K562 (cell line): Measurements from ENCODE around the gene MC3R. TPM values are rescaled to one million over a fixed set of nuclear protein-coding genes. Genes with fewer than 3 reads are reported as not detected.

ENCODE experiments used
- ATAC-seq: fragments of 200-7000 bp; cut with Tn5 transposase; 3 replicates; pipeline ENCODE4 v1.9.1; 2020; ENCODE audit warnings: moderate library complexity
- BruUV-seq: library from RNA; stranded (reverse); fragments of 400-500 nt; replicated peaks from 2 replicates; lab custom pipeline; 2021; lab: Mats Ljungman, UMichigan
- CTCF ChIA-PET: fragments of 300-600 bp; formaldehyde crosslinking; extraction: SDS; loops from one replicate; lab custom pipeline; 2021; ENCODE audit warnings: low intra/inter-chr PET ratio; lab: Yijun Ruan, JAX
- POLR2A ChIA-PET: fragments of 300-600, 350-650 bp; sonication (Branson Sonifier 250); formaldehyde crosslinking; extraction: SDS; loops from one replicate; lab custom pipeline; 2021; ENCODE audit warnings: antibody characterized with exemption, inconsistent platforms; lab: Yijun Ruan, JAX
- DNase-seq, 4 experiments: peaks; one replicate each; pipeline versions ENCODE4 v3.0.0 to v3.0.0-alpha.2; 2011 to 2018; ENCODE audit warnings: low spot score in 3 of 4, mixed read lengths in 3 of 4; ENCODE audit errors: extremely low read depth in 1 of 4
- FAIRE-seq: peaks from 2 replicates; lab custom pipeline; 2011; peaks lifted over from hg19 to GRCh38; lab: Jason Lieb, UNC
- H2AFZ ChIP-seq: 2 replicates; pipeline ENCODE4 v1.6.0; 2011; ENCODE audit warnings: low read depth, low read length, control low read depth, inconsistent platforms
- H3K27ac ChIP-seq: fragments of 200-600 bp; 3 replicates; pipeline ENCODE4 v1.8.0; 2011; ENCODE audit warnings: low read depth, mild to moderate bottlenecking, control low read depth, inconsistent platforms, low read length, moderate library complexity, mixed read lengths; ENCODE audit errors: extremely low read depth
- H3K27me3 ChIP-seq, 2 experiments: fragments of 300-600 bp in 1 of 2; 2 replicates in 1 of 2; 3 replicates in 1 of 2; pipeline versions ENCODE4 v1.6.0 to v1.8.0; 2011; ENCODE audit warnings: inconsistent platforms in 2 of 2, low read length in 2 of 2, mild to moderate bottlenecking in 1 of 2, mixed read lengths in 1 of 2, moderate library complexity in 1 of 2; ENCODE audit not compliant: control insufficient read depth in 2 of 2, insufficient read depth in 2 of 2
- H3K36me3 ChIP-seq: fragments of 300-600 bp; 3 replicates; pipeline ENCODE4 v1.8.0; 2011; ENCODE audit warnings: mild to moderate bottlenecking, low read length, inconsistent platforms; ENCODE audit not compliant: control insufficient read depth, insufficient read depth
- H3K4me1 ChIP-seq, 2 experiments: fragments of 200-600 bp in 1 of 2; replicated peaks in 1 of 2; 2 replicates in 1 of 2; 3 replicates in 1 of 2; pipeline versions ENCODE4 v1.5.1 to v1.8.0; 2011; ENCODE audit warnings: inconsistent platforms in 2 of 2, low read length in 2 of 2, mild to moderate bottlenecking in 1 of 2, mixed read lengths in 1 of 2, moderate library complexity in 1 of 2; ENCODE audit not compliant: control insufficient read depth in 2 of 2, insufficient read depth in 2 of 2
- H3K4me2 ChIP-seq: 2 replicates; pipeline ENCODE4 v1.6.1; 2011; ENCODE audit warnings: low read length, control low read depth, inconsistent platforms, mixed read lengths; ENCODE audit not compliant: insufficient read depth
- H3K4me3 ChIP-seq: fragments of 200-600 bp; sonication (generic), shearing (Covaris generic); 2 replicates; pipeline ENCODE4 v1.5.1; 2016; ENCODE audit warnings: control low read depth, inconsistent platforms
- H3K79me2 ChIP-seq: fragments of 200-600 bp; 3 replicates; pipeline ENCODE4 v1.8.0; 2011; ENCODE audit warnings: low read length, inconsistent platforms; ENCODE audit not compliant: control insufficient read depth, insufficient read depth
- H3K9ac ChIP-seq, 2 experiments: 2 replicates each; pipeline versions ENCODE4 v1.6.0 to v1.6.1; 2011; ENCODE audit warnings: low read depth in 2 of 2, low read length in 2 of 2, control low read depth in 1 of 2, inconsistent platforms in 1 of 2, mild to moderate bottlenecking in 1 of 2, mixed read lengths in 1 of 2; ENCODE audit not compliant: insufficient read depth in 1 of 2
- H3K9me1 ChIP-seq: one replicate; pipeline ENCODE4 v1.6.0; 2011; ENCODE audit warnings: inconsistent platforms, mild to moderate bottlenecking, low read length, moderate library complexity; ENCODE audit not compliant: control insufficient read depth, insufficient read depth
- H3K9me3 ChIP-seq: replicated peaks from 2 replicates; pipeline ENCODE4 v1.5.1; 2011; ENCODE audit warnings: low read depth, low read length, inconsistent platforms; ENCODE audit not compliant: control insufficient read depth, insufficient read depth
- H4K20me1 ChIP-seq: replicated peaks from 2 replicates; pipeline ENCODE4 v1.6.1; 2011; ENCODE audit warnings: low read length, inconsistent platforms, mixed read lengths; ENCODE audit not compliant: control insufficient read depth, insufficient read depth
- CHD7 ChIP-seq: fragments of 200-600 bp; sonication (generic); IDR thresholded peaks from one replicate; pipeline ENCODE4 v1.6.1; 2012; ENCODE audit warnings: mild to moderate bottlenecking, low read depth, low read length, inconsistent platforms
- E2F5 ChIP-seq: sonication (generic); formaldehyde crosslinking; IDR thresholded peaks from 2 replicates; pipeline ENCODE4 v1.8.0; 2022; ENCODE audit warnings: mild to moderate bottlenecking, missing genetic modification reagents
- MYNN ChIP-seq, 2 experiments: sonication (generic); formaldehyde crosslinking in 1 of 2; IDR thresholded peaks; 2 replicates each; pipeline versions ENCODE4 v1.5.0 to v1.6.1; 2016 to 2020; ENCODE audit warnings: antibody characterized with exemption in 1 of 2, missing genetic modification reagents in 1 of 2
- RBFOX2 ChIP-seq: fragments of 200-400 bp; formaldehyde crosslinking; IDR thresholded peaks from 2 replicates; pipeline ENCODE4 v1.6.1; 2017; ENCODE audit warnings: low read depth, mild to moderate bottlenecking, low read length, moderate library complexity
- ZC3H8 ChIP-seq: fragments of 450-650 bp; IDR thresholded peaks from 2 replicates; pipeline ENCODE4 v1.6.1; 2017
- in situ Hi-C: fragments of 300-500 bp; cut with MboI; formaldehyde crosslinking; loops from 4 replicates; pipeline ENCODE4 v1.15.0; 2018; ENCODE audit warnings: inconsistent platforms, mixed read lengths
- intact Hi-C: fragments of 100-400 bp; cut with micrococcal nuclease; formaldehyde crosslinking; loops from 2 replicates; pipeline ENCODE4 v1.14.2; 2022
- polyA plus RNA-seq, 8 experiments: library from polyadenylated mRNA; depleted of rRNA in 4 of 8; stranded (reverse) in 5 of 8; unstranded in 3 of 8; fragments of >200 nt; fragmentation: Nextera tagmentation in 2 of 8; fragmentation: Illumina TruSeq in 1 of 8; extraction: Ambion mirVana in 2 of 8; extraction: Trizol in 1 of 8; gene quantifications; 2 replicates each; pipeline versions ENCODE4 v1.2.1 to v1.2.3, GENCODE V29; 2011 to 2014; ENCODE audit warnings: inconsistent platforms in 1 of 8, missing spikeins in 1 of 8
- total RNA-seq, 7 experiments: library from RNA; depleted of rRNA in 6 of 7; stranded (reverse); fragments of >200 nt in 6 of 7; fragmentation: Illumina TruSeq in 2 of 7; extraction: Trizol in 2 of 7; gene quantifications; 2 replicates each; pipeline versions ENCODE4 v1.2.1 to v1.2.3, GENCODE V29; 2011 to 2021; ENCODE audit warnings: low replicate concordance in 1 of 7

MC3R gene
- total and polyA plus RNA-seq, 9 of the 15 experiments (the other 6 are each of a cell fraction or from before 2014, with no cell fraction given), result not detected

- ATAC-seq (no peak), FAIRE-seq (no peak), DNase-seq (no peak)
- no peak overlapping the region for H3K9ac ChIP-seq
- no peak overlapping the region for H2AFZ ChIP-seq
- no TSS peak for BruUV-seq
- no peaks in the 10 kb centered on the region for H3K9me1 ChIP-seq
- no peak overlapping the region for H3K4me2 ChIP-seq
- no peaks in the 10 kb centered on the region for H4K20me1 ChIP-seq
- no peaks in the 10 kb centered on the region for H3K79me2 ChIP-seq
- H3K4me1 ChIP-seq, result no peaks in the 10 kb centered on the region
- H3K27ac ChIP-seq, result no peak overlapping the region
- ChIA-PET CTCF (no interaction called here), POLR2A (no interaction called here)
- H3K9me3 ChIP-seq, result no peaks in the 10 kb centered on the region
- no peaks in the 10 kb centered on the region for H3K27me3 ChIP-seq
- no peak overlapping the region for H3K4me3 ChIP-seq
- in situ Hi-C loops, result no loop called here
- no peak for TF ChIP-seq ZC3H8
- no peak for TF ChIP-seq RBFOX2
- no peak for TF ChIP-seq CHD7
- TF ChIP-seq MYNN (IDR thresholded peaks at IDR 0.05), result no peak
- TF ChIP-seq MYNN (CRISPR knock-in tag; IDR thresholded peaks at IDR 0.05), result no peak
- no peak for TF ChIP-seq E2F5 (CRISPR knock-in tag)
- no peaks in the 10 kb centered on the region for H3K36me3 ChIP-seq
- intact Hi-C loops, result no loop called here
Measured at GRCh38 chr20:56268536-56268935, 20.0 kb downstream of the MC3R start.
